Measurements from ENCODE around the gene KIF15. TPM values are rescaled to one million over a fixed set of nuclear protein-coding genes. Genes with fewer than 3 reads are reported as not detected.
A peak's percentile ranks its signal among the peaks of the same experiment; 100 is the strongest.
"Not testable (repeated sequence)": the region's sequence is repeated elsewhere in the genome, so short reads cannot be mapped to it uniquely, and the experiment has no call there.

The KIF15 gene
- total RNA-seq, 1 experiment from 2014 or later, result 20.4 TPM

DNA sequence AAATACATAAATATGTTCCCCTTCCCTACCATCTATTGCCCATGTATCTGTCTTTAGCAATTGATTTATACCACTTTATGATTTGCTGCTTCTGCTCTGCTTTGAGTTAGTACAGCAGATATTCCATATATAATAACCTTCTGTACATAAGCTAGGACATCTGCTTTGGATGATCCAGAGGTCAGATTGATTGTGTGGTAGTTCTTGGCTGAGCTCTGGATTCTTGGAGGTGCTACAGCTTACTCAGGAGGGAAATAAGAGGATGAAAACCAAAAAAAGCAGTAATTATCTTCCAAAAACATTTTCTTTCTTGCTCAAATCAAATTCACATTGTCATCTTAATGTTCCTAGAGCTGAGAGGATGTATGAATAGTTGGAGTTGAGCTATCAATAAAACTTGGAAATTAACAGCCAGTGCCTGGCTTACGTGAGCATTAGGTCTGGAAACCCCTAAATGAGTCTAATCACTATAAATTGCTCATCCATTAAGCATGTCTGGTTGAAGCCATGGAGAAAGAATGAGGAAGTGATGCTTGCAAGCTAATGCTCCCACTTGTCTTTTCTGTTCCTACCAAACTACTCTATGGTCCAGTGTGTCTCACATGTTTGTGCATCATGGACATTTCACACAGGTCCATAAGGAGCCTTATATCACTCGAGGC lies 63.8 kb downstream of the KIF15 start:
- DNase-seq (ENCODE audit: low read depth), result peak; percentile 11

DNA sequence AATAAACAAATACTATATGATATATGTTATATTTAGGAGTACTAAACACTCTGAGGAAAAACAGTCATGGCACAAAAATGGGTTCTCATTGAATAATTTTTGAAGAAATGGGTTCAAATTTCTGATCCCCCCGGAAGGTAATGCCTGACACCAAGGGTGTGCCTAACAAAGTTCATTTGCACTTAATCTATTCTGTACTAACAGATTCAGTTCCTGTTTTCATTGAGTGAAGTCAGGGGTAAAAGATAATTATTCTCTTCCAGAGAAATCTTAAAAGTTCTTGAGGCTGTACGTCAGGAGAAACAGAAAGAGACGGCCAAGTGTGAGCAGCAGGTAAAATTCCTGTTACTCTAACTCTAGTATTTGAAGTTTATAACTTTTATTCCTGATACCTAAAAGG lies 65.6 kb downstream of the KIF15 start:
- no peak for DNase-seq (ENCODE audit: low read depth)

- no peak for DNase-seq (ENCODE audit: low read depth)
These were observed 69.6 kb downstream of the KIF15 start for GRCh38 chr3:44831232-44831631.

DNA sequence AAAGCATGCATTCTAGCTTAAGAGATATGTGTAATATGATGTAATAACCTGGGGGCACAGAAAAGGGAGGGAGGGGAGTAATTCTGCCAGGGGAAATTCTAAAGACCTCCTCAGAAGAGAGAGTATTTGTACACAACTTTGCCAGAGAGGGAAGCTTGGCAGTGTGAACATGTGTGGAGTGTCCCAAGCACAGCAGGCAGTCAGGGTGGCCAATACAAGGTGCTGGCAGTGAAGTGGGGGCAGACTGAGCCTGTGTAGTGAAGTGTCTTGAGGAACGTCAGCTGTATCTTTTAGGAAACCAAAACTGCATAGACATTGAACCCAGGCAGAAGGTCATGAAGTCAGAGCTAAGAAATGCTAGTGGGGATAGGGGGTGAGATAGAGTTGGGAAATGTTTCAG lies 70.4 kb downstream of the KIF15 start:
- DNase-seq (ENCODE audit: low read depth), result no peak

GRCh38 chr3:44832965-44833364 lies 71.4 kb downstream of the KIF15 start:
- DNase-seq (ENCODE audit: low read depth), result no peak

DNA sequence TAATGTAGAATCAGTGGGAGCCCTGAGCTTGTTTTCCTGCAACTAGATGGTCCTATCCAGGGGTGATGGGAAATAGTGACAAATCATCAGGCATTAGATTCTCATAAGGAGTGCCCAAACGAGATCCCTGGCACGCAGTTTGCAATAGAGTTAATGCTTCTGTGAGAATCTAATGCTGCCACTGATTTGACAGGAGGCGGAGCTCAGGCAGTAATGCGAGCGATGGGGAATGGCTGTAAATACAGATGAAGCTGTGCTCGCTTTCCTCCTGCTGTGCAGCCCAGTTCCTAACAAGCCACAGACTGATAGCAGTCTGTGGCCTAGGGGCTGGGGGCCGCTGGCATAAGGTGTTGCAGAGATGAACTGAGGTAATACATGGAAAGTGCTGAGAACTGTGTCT lies 71.8 kb downstream of the KIF15 start:
- DNase-seq (ENCODE audit: low read depth), result no peak

- DNase-seq (ENCODE audit: low read depth), result no peak
These were observed 74.1 kb downstream of the KIF15 start for GRCh38 chr3:44835684-44836083.

DNA sequence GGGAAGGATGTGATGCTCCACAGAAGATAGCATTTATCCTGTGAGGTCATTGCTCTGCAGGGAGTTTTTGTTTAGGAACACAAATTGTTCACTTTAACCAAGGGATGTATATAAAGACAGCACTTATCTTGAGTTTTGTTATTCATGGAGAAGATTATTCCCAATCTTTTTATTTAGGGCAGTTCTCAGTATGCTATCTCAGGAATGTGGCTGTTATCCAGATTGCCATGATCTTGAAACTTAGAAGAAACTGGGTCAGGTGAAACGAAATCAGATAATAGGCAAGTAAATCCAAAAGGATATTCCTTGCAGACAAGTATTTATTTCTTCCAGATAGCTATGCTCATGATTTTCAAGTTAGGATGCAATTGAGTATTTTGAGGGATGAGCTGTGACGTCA lies 80.8 kb downstream of the KIF15 start:
- no peak for DNase-seq (ENCODE audit: low read depth)

DNA sequence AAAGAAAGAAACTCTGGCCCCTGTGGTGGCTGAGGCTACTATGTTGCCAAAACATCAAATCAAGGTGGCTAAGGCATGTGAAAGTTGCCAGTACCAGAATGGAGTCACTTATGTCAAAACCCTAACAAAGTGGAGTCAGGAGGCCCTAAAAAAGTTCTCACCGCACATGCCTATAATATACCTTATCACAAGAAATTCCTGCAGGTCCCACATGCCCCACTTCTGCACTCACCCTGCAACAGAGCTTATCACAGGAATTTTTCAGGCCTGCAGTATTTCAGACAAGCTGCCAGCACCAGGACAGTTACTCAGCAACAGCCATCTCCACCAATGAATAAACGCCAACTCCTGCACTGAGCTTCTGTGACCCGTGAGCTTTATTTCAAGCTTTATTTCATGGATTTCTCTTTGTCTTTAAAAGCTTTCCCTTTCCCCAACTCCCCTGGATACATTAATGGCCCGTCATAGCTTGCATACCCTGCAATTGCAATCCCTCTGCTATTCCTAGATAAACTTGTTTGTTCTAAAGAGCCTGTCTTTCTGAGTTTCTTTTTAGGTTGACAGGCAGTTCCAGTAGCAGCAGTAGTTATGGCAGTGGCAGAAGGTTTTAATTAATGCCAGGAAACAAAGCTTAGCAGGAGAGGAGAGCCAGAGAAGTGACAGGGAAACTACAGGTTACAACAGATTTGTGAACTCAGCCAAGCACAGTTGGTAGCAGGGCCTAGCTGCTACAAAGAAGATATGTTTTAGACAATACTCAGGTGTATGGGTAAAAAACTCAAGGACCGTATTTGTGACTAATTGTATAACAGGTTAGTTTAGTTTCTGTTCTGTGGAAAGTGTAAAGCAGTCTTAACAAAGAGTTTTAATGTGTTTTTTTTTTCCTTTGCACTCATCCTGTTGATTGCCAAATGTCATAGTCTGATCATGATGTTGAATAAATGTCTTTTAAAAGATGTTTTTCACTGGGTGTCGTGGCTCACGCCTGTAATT lies 84.2 kb downstream of the KIF15 start:
- no peak for DNase-seq (ENCODE audit: low read depth)

DNA sequence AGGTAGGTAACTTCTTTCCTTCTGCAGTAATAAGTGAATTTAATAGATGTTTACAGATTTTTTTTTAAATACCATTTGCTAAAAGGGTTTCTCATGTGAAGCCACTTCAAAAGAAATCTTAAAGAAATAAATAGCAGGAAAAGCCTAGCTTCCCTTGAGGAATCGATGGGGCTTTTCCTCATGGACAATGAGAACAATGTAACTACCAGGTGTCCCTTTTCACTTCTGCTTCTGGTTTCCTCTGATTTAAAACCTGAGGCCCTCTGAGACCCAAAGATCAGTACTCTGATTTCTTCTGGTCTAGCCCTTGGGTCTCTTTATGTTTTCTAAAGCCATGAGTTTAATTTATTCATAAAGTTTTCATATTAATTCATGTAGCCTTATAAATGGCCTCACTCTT lies 87.0 kb downstream of the KIF15 start:
- no peak for DNase-seq (ENCODE audit: low read depth)

DNA sequence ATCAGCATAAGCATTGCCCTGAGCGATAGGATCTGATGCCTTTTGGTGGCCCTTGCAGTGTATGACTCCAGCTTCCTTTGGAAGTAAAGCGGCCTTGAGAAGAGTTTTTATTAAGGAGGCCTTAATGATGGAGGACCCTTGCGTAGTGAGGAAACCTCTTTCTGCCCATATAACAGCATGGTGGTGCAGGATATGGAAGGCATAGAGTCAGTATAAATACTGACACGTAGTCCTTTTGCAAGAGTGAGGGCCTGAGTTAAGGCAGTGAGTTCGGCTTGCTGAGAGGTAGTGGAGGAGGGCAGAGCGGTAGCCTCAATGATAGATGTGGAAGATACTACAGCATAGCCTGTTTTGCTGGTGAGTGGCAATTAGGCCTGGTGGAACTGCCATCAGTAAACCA lies 95.1 kb downstream of the KIF15 start:
- not testable (repeated sequence) for DNase-seq (ENCODE audit: low read depth)

DNA sequence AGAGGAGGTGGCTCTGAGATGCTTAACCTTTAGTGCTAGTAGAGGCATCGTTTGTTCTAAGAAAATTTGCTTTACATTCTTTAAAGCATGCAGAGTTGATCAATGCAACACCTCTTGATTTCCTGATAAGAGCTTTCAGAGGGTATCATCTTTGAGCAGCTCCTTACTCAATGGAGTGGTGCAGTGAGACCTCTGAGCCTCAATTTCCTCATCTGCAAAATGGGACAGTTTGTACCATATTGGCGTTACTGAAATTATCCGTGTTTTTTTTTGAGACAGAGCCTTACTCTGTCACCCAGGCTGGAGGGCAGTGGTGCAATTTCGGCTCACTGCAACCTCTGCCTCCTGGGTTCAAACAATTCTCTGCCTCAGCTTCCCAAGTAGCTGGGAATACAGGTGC lies 98.5 kb downstream of the KIF15 start:
- DNase-seq (ENCODE audit: low read depth), result no peak

GRCh38 chr3:44861412-44862225 lies 100.0 kb downstream of the KIF15 start, which contains the start of gene TMEM42:
Gene TMEM42, plus strand, starts transcription at chr3:44861912. Its CDS starts 13 bp downstream, at chr3:44861925.
- DNase-seq (ENCODE audit: low read depth), result peak; percentile 93

GRCh38 chr3:44862226-44862637 lies 100.6 kb downstream of the KIF15 start:
- no peak for DNase-seq (ENCODE audit: low read depth)

- no peak for DNase-seq (ENCODE audit: low read depth)
These were observed 103.9 kb downstream of the KIF15 start for GRCh38 chr3:44865272-44866035.

DNA sequence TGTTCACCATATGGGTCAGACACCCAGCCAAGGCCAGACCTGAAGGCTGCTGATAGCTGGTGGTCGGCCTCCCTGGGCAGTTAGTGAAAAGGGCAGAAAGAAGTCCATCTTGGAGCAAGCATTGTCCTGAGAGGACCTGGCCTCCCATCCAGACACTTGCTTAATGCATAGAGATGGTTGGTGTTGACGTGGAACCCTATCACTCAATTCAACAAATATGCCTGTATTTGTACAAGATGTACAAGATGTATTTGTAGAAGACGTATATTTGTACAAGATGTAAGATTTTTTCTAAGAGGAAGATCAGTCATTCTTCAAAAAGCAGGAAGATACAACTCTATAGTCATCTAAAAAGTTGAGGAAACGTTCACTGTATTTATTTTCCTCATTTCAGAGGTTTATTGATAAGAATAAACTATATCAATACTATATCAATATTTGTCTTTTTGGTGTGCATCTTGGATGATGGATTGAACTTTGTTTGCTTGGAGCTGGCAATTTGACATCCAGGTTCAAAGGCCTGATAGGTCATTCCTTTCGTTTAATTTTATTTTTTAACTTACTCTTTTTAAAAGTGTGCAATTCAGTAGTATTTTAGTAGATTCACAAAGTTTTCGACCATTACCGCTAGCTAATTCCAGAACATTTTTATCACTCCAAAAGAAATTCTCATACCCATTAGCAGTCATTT lies 106.0 kb downstream of the KIF15 start:
- DNase-seq (ENCODE audit: low read depth), result no peak

DNA sequence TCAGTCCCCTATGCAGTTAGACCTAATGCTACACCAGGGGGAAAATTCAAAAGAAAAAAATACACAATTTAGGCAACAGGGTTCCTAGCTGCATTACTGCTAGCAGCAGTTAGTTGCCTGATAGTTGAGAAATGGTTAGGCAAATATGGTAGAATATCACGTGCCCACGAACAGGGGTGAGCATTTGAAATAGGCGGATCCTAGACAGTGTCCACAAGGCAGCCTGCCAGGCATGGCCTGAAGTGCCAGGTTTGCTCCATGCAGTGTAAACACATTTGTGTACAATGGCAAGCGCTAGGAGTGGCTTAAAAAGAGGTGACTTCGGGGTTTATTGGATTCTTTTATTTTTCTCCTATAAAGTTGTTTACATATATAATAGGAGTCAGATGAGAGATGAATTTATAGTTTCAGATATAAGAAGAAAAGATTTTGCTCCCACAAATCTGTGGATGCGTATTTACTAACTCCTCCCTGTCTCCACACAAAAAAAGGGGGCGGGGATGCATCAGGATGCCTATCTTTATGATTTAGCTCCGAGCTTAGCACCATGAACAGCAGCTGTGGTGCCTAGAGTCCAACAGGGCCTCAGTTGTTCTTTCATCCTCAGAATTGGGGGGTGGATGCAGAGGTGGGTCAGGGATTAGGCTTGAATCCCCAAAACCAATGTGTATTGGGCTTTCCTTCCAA lies 108.9 kb downstream of the KIF15 start:
- no peak for DNase-seq (ENCODE audit: low read depth)

DNA sequence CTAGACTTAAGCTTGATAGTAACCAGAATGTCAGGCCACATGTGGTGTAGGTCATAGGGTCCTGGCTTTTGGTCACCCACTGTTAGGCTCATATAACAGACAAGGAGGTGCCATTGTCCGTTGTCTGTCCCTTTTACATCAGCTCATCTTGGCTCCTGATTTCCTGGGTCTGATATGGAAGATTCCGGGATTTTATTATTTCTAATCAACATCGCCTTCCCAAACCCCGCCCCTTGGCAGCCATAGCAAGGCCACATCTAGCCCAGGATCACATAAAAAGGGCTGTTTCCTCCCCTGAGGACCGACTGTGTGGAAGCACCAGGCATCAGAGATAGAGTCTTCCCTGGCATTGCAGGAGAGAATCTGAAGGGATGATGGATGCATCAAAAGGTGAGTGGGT lies 112.7 kb downstream of the KIF15 start, which contains the start of gene TGM4:
Gene TGM4, plus strand, starts transcription at position 301 of the 400 bp plus-strand sequence. Its CDS starts 71 bp downstream, at position 372.
- DNase-seq (ENCODE audit: low read depth), result no peak

GRCh38 chr3:44875596-44875995 lies 114.0 kb downstream of the KIF15 start:
- DNase-seq (ENCODE audit: low read depth), result no peak

- no peak for DNase-seq (ENCODE audit: low read depth)
These were observed 115.7 kb downstream of the KIF15 start for GRCh38 chr3:44877333-44877732.

All from Daoy (cell line).